ENCODE results near the gene SH3RF2.

DNA sequence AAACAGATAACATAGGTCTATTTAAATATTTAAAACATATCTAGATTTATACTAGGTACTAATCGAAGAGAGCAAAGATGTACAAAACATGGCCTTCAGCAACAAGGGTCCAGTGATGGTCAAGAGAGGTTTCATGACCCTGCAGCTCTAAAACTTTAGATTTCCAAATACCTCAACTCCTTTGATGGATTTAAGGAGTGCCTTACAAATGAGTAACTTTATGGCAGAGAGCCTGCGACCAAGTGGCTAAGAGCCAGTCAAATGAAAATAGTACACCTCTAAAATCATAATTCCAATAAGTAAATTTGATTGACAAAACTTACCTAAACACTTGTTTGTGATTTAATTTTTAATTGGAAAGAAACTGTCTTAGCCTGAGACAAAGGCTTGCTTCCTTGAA is 4.7 kb upstream of the SH3RF2 start:
- TF ChIP-seq, protein P1, sequence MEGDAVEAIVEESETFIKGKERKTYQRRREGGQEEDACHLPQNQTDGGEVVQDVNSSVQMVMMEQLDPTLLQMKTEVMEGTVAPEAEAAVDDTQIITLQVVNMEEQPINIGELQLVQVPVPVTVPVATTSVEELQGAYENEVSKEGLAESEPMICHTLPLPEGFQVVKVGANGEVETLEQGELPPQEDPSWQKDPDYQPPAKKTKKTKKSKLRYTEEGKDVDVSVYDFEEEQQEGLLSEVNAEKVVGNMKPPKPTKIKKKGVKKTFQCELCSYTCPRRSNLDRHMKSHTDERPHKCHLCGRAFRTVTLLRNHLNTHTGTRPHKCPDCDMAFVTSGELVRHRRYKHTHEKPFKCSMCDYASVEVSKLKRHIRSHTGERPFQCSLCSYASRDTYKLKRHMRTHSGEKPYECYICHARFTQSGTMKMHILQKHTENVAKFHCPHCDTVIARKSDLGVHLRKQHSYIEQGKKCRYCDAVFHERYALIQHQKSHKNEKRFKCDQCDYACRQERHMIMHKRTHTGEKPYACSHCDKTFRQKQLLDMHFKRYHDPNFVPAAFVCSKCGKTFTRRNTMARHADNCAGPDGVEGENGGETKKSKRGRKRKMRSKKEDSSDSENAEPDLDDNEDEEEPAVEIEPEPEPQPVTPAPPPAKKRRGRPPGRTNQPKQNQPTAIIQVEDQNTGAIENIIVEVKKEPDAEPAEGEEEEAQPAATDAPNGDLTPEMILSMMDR (conservative IDR thresholded peaks at IDR 0.05 in 1 of 2, IDR thresholded peaks at IDR 0.05 in 1 of 2; ENCODE audit: extremely low read depth in 1 of 2, insufficient read depth in 1 of 2, low read depth in 1 of 2, low read length in 2 of 2): no peak
- TF ChIP-seq EZH2 (IDR thresholded peaks at IDR 0.05; ENCODE audit: borderline replicate concordance, low read length): no peak
